Fibroblast of lung (primary cell): ENCODE data around the gene TP53BP2.

Source experiments
- EZH2 ChIP-seq: IDR thresholded peaks from 2 replicates; pipeline ENCODE4 v1.5.1; 2012; ENCODE audit warnings: low read length, control low read depth, mild to moderate bottlenecking; ENCODE audit errors: missing control alignments
- TF ChIP-seq, protein P1 (sequence below), 2 donors: IDR thresholded peaks in 1 of 2; conservative IDR thresholded peaks in 1 of 2; 1 replicate in 1 of 2; 2 replicates in 1 of 2; pipeline ENCODE4 v1.5.1; 2011 to 2012; ENCODE audit warnings: low read length in 2 of 2, control low read depth in 1 of 2, inconsistent platforms in 1 of 2, low read depth in 1 of 2, mild to moderate bottlenecking in 1 of 2

DNA sequence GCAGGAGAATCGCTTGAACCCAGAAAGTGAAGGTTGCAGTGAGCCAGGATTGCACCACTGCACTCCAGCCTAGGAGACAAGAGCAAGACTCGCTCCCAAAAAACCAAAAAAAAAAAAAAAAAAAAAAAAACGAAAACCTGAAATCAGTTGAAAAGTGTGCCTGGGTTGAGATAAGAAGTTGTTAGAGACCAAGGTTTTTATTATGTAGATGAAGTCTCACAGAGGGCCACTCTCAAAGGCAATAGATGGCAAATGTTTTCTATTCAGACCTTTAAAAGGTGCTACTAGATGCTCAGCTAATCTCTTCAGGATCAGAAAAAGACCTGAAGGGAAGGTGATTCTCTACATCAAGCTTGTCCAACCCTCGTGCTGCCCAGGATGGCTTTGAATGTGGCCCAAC is 115.8 kb downstream of the TP53BP2 start:
- TF ChIP-seq EZH2: no peak
- TF ChIP-seq, protein P1, sequence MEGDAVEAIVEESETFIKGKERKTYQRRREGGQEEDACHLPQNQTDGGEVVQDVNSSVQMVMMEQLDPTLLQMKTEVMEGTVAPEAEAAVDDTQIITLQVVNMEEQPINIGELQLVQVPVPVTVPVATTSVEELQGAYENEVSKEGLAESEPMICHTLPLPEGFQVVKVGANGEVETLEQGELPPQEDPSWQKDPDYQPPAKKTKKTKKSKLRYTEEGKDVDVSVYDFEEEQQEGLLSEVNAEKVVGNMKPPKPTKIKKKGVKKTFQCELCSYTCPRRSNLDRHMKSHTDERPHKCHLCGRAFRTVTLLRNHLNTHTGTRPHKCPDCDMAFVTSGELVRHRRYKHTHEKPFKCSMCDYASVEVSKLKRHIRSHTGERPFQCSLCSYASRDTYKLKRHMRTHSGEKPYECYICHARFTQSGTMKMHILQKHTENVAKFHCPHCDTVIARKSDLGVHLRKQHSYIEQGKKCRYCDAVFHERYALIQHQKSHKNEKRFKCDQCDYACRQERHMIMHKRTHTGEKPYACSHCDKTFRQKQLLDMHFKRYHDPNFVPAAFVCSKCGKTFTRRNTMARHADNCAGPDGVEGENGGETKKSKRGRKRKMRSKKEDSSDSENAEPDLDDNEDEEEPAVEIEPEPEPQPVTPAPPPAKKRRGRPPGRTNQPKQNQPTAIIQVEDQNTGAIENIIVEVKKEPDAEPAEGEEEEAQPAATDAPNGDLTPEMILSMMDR (conservative IDR thresholded peaks at IDR 0.05 in 1 of 2, IDR thresholded peaks at IDR 0.05 in 1 of 2; ENCODE audit: low read depth in 1 of 2, low read length in 2 of 2): no peak
